HG03045 (cell line): ENCODE measurements around the gene NUPR1.
"Not testable (repeated sequence)": the region's sequence is repeated elsewhere in the genome, so short reads cannot be mapped to it uniquely, and the experiment has no call there.

Experiments used
- ATAC-seq: cut with Tn5 transposase; IDR thresholded peaks from one replicate; pipeline ENCODE4 v1.9.1; 2021; ENCODE audit warnings: mild to moderate bottlenecking, moderate library complexity; ENCODE audit not compliant: unreplicated experiment

Gene NUPR1

GRCh38 chr16:28527985-28528384 is 10.8 kb downstream of the NUPR1 start:
- ATAC-seq, result no peak

- ATAC-seq, result not testable (repeated sequence)
These were observed 11.5 kb downstream of the NUPR1 start for GRCh38 chr16:28527100-28527785.

GRCh38 chr16:28526201-28527099 is 12.3 kb downstream of the NUPR1 start:
- ATAC-seq, result no peak

GRCh38 chr16:28524681-28525171 is 14.0 kb downstream of the NUPR1 start:
- no peak for ATAC-seq

GRCh38 chr16:28522792-28523191 is 16.0 kb downstream of the NUPR1 start:
- ATAC-seq, result no peak

GRCh38 chr16:28521436-28521835 is 17.3 kb downstream of the NUPR1 start:
- ATAC-seq, result no peak

GRCh38 chr16:28520672-28521071 is 18.1 kb downstream of the NUPR1 start:
- no peak for ATAC-seq

GRCh38 chr16:28514246-28514645 is 24.5 kb downstream of the NUPR1 start:
- ATAC-seq, result no peak

- ATAC-seq, result no peak
These were observed 25.1 kb downstream of the NUPR1 start for GRCh38 chr16:28513484-28514181.

GRCh38 chr16:28511801-28512789 is 26.7 kb downstream of the NUPR1 start:
- ATAC-seq, result no peak

GRCh38 chr16:28511031-28511430 is 27.7 kb downstream of the NUPR1 start:
- no peak for ATAC-seq

GRCh38 chr16:28505489-28506137 is 33.2 kb downstream of the NUPR1 start:
- ATAC-seq, result no peak

GRCh38 chr16:28504707-28505404 is 33.9 kb downstream of the NUPR1 start:
- no peak for ATAC-seq

GRCh38 chr16:28503470-28504259 is 35.1 kb downstream of the NUPR1 start:
- no peak for ATAC-seq

GRCh38 chr16:28502290-28502689 is 36.5 kb downstream of the NUPR1 start:
- no peak for ATAC-seq

GRCh38 chr16:28501258-28502232 is 37.2 kb downstream of the NUPR1 start:
- ATAC-seq, result no peak
